ENCODE data around the gene NUDT4.

GRCh38 chr12:93341409-93342049 lies 36.2 kb upstream of the NUDT4 start:
- TF ChIP-seq GATA2 (IDR thresholded peaks at IDR 0.05; ENCODE audit: low read depth, low read length) (no peak), GATA3 (IDR thresholded peaks at IDR 0.05; ENCODE audit: low read depth, low read length) (no peak)
